MG63 (cell line): ENCODE data around the gene HBZ. TPM values are rescaled to one million over a fixed set of nuclear protein-coding genes. Genes with fewer than 3 reads are reported as not detected.
"Not testable (repeated sequence)": the region's sequence is repeated elsewhere in the genome, so short reads cannot be mapped to it uniquely, and the experiment has no call there.

Source experiments
- DNase-seq: peaks from one replicate; pipeline ENCODE4 v3.0.0-alpha.2; 2020
- H3K27me3 ChIP-seq: fragments of 250-450 bp; sonication (Bioruptor Pico); 2 replicates; pipeline ENCODE4 v1.5.1; 2020; ENCODE audit warnings: mild to moderate bottlenecking, moderate library complexity
- H3K36me3 ChIP-seq: fragments of 250-450 bp; sonication (Bioruptor Pico); 2 replicates; pipeline ENCODE4 v1.5.1; 2020; ENCODE audit warnings: mild to moderate bottlenecking, moderate library complexity
- H3K4me3 ChIP-seq: fragments of 250-450 bp; sonication (Bioruptor Pico); 2 replicates; pipeline ENCODE4 v1.5.1; 2020; ENCODE audit warnings: mild to moderate bottlenecking, moderate library complexity
- H3K9me3 ChIP-seq: fragments of 250-450 bp; sonication (Bioruptor Pico); 2 replicates; pipeline ENCODE4 v1.5.1; 2020; ENCODE audit warnings: mild to moderate bottlenecking, moderate library complexity
- total RNA-seq: library from RNA; depleted of rRNA; stranded (reverse); fragments of >200 nt; shearing (Covaris generic); gene quantifications from 2 replicates; pipeline ENCODE4 v1.2.3, GENCODE V29; 2014; ENCODE audit warnings: low replicate concordance

Gene HBZ
- total RNA-seq, 1 experiment from 2014 or later = not detected

GRCh38 chr16:155031-155398, 2.6 kb downstream of the HBZ start:
- no peak overlapping the region for H3K4me3 ChIP-seq

GRCh38 chr16:159136-159849, 6.8 kb downstream of the HBZ start:
- H3K4me3 ChIP-seq = no peak overlapping the region
- H3K36me3 ChIP-seq = no peaks in the 10 kb centered on the region
- H3K27me3 ChIP-seq = peaks cover 20% of the 10 kb centered on the region
- no peak for DNase-seq
- no peaks in the 10 kb centered on the region for H3K9me3 ChIP-seq

More at GRCh38 chr16:155031-155398, 2.6 kb downstream of the HBZ start:
- DNase-seq = no peak
- peaks cover 26% of the 10 kb centered on the region for H3K27me3 ChIP-seq
- no peaks in the 10 kb centered on the region for H3K36me3 ChIP-seq
- H3K9me3 ChIP-seq = no peaks in the 10 kb centered on the region

GRCh38 chr16:160242-160641, 7.8 kb downstream of the HBZ start:
- H3K36me3 ChIP-seq, H3K4me3 ChIP-seq, H3K9me3 ChIP-seq, DNase-seq: not testable (repeated sequence)
- H3K27me3 ChIP-seq = peaks cover 23% of the 10 kb centered on the region

- Histone ChIP-seq H3K9me3 (no peaks in the 10 kb centered on the region), H3K27me3 (peaks cover 28% of the 10 kb centered on the region), H3K36me3 (no peaks in the 10 kb centered on the region), H3K4me3 (no peak overlapping the region)
- DNase-seq = no peak
These were observed 8.3 kb downstream of the HBZ start for GRCh38 chr16:160691-161190.

- Histone ChIP-seq H3K9me3 (no peaks in the 10 kb centered on the region), H3K27me3 (peaks cover 41% of the 10 kb centered on the region), H3K36me3 (no peaks in the 10 kb centered on the region), H3K4me3 (no peak overlapping the region)
- no peak for DNase-seq
These were observed 10.0 kb downstream of the HBZ start for GRCh38 chr16:162271-162991.

GRCh38 chr16:163139-163538, 10.7 kb downstream of the HBZ start:
- peaks cover 35% of the 10 kb centered on the region for H3K27me3 ChIP-seq
- not testable (repeated sequence) for DNase-seq, H3K36me3 ChIP-seq, H3K9me3 ChIP-seq, H3K4me3 ChIP-seq

GRCh38 chr16:163696-164095, 11.3 kb downstream of the HBZ start:
- H3K4me3 ChIP-seq, H3K36me3 ChIP-seq, DNase-seq, H3K9me3 ChIP-seq: not testable (repeated sequence)
- peaks cover 31% of the 10 kb centered on the region for H3K27me3 ChIP-seq

- not testable (repeated sequence) for DNase-seq, H3K9me3 ChIP-seq, H3K4me3 ChIP-seq, H3K36me3 ChIP-seq
- H3K27me3 ChIP-seq = peaks cover 29% of the 10 kb centered on the region
These were observed 11.8 kb downstream of the HBZ start for GRCh38 chr16:164134-164823.

- no peaks in the 10 kb centered on the region for H3K36me3 ChIP-seq
- no peak for DNase-seq
- H3K9me3 ChIP-seq = no peaks in the 10 kb centered on the region
- peaks cover 27% of the 10 kb centered on the region for H3K27me3 ChIP-seq
- peak overlapping the region; percentile 18; the same call in 1 of the 2 replicates for H3K4me3 ChIP-seq
These were observed 12.5 kb downstream of the HBZ start for GRCh38 chr16:164827-165538.

GRCh38 chr16:165539-166374, 13.3 kb downstream of the HBZ start, which contains the start of gene HBM:
Gene HBM (plus strand): TSS chr16:165978. CDS start chr16:165998, 20 bp downstream.
- no peaks in the 10 kb centered on the region for H3K36me3 ChIP-seq
- H3K4me3 ChIP-seq = peak within 1 kb of the TSS; percentile 18; the same call in 1 of the 2 replicates
- peaks cover 30% of the 10 kb centered on the region for H3K27me3 ChIP-seq
- H3K9me3 ChIP-seq = no peaks in the 10 kb centered on the region
- DNase-seq = no peak

- peaks cover 36% of the 10 kb centered on the region for H3K27me3 ChIP-seq
- H3K4me3 ChIP-seq = no peak overlapping the region
- H3K36me3 ChIP-seq = no peaks in the 10 kb centered on the region
- no peaks in the 10 kb centered on the region for H3K9me3 ChIP-seq
- no peak for DNase-seq
These were observed 14.1 kb downstream of the HBZ start for GRCh38 chr16:166375-167121.

GRCh38 chr16:167122-167690, 14.8 kb downstream of the HBZ start:
- H3K36me3 ChIP-seq = no peaks in the 10 kb centered on the region
- no peak for DNase-seq

GRCh38 chr16:168424-168823, 16.0 kb downstream of the HBZ start:
- Histone ChIP-seq H3K27me3 (peaks cover 43% of the 10 kb centered on the region), H3K36me3 (no peaks in the 10 kb centered on the region), H3K9me3 (no peaks in the 10 kb centered on the region), H3K4me3 (no peak overlapping the region)
- no peak for DNase-seq

More at GRCh38 chr16:167122-167690, 14.8 kb downstream of the HBZ start:
- Histone ChIP-seq H3K4me3 (no peak overlapping the region), H3K27me3 (peaks cover 40% of the 10 kb centered on the region), H3K9me3 (no peaks in the 10 kb centered on the region)

- Histone ChIP-seq H3K36me3 (no peaks in the 10 kb centered on the region), H3K4me3 (no peak overlapping the region), H3K27me3 (peaks cover 44% of the 10 kb centered on the region), H3K9me3 (no peaks in the 10 kb centered on the region)
- no peak for DNase-seq
These were observed 16.6 kb downstream of the HBZ start for GRCh38 chr16:169014-169413.

GRCh38 chr16:170088-170507, 17.7 kb downstream of the HBZ start:
- DNase-seq = peak; percentile 66
- not testable (repeated sequence) for H3K36me3 ChIP-seq, H3K4me3 ChIP-seq, H3K9me3 ChIP-seq
- H3K27me3 ChIP-seq = peaks cover 50% of the 10 kb centered on the region
